Right cardiac atrium (tissue), 5 donors: ENCODE data around the gene DNM3. TPM values are rescaled to one million over a fixed set of nuclear protein-coding genes. Genes with fewer than 3 reads are reported as not detected.
"Not testable (repeated sequence)": the region's sequence is repeated elsewhere in the genome, so short reads cannot be mapped to it uniquely, and the experiment has no call there.

Experiments used
- ATAC-seq, 2 donors: fragments of 200-7000 bp; cut with Tn5 transposase; one replicate each; pipeline versions ENCODE4 v1.8.0 to v1.9.1; 2020; ENCODE audit warnings: moderate library complexity in 2 of 2, mild to moderate bottlenecking in 1 of 2
- DNase-seq, 3 donors: peaks; one replicate each; pipeline ENCODE4 v3.0.0-alpha.2; 2020
- H3K27ac ChIP-seq: one replicate; pipeline ENCODE4 v1.5.1; 2013; ENCODE audit warnings: mild to moderate bottlenecking, low read length, control low read depth, moderate library complexity
- H3K27me3 ChIP-seq: one replicate; pipeline ENCODE4 v1.6.1; 2013; ENCODE audit not compliant: control insufficient read depth, insufficient read depth
- H3K4me1 ChIP-seq: one replicate; pipeline ENCODE4 v1.6.1; 2013; ENCODE audit warnings: low read length; ENCODE audit not compliant: control insufficient read depth, insufficient read depth
- H3K4me3 ChIP-seq: one replicate; pipeline ENCODE4 v1.5.1; 2013; ENCODE audit warnings: low read length, control low read depth
- H3K9me3 ChIP-seq: one replicate; pipeline ENCODE4 v1.6.1; 2013; ENCODE audit warnings: low read length; ENCODE audit not compliant: control insufficient read depth
- WGBS: extraction: QIAGEN DNeasy Blood & Tissue Kit; methylation state at CpG from one replicate; pipeline ENCODE4 v1.1.7; 2013; 5-methylcytosine and 5-hydroxymethylcytosine counted together
- intact Hi-C, 4 donors: fragments of 100-400 bp; cut with DNase I; formaldehyde crosslinking; loops; one replicate each; pipeline versions ENCODE4 v1.11.0 to v1.14.0; 2022 to 2023
- long read RNA-seq, 4 donors: library from polyadenylated mRNA; unstranded; transcript quantifications; one replicate each; pipeline ENCODE4 v2.0.0, GENCODE V29; 2020 to 2021
- polyA plus RNA-seq: library from polyadenylated mRNA; stranded (reverse); fragments of 200-250 nt; gene quantifications from one replicate; pipeline ENCODE4 v1.2.3, GENCODE V29; 2013
- total RNA-seq, 4 donors: library from RNA; stranded (reverse); fragmentation: NEBNext Ultra II Directional; extraction: Animal tissue kit (Norgen Biotek cat#: 25700); gene quantifications; one replicate each; pipeline ENCODE4 v1.2.1, GENCODE V29; 2021
- donor health status: healthy with polysubstance abuse.
- donor health status: DM: no; HTN: yes; CAD: no.
- donor health status: DM: no; HTN: no; CAD: no.
- donor health status: DM: no; HTN: yes; CAD: no; lungs with severe emphysema.
- donor health status: DM: yes; HTN: yes; CAD: no.

DNM3 gene
- total RNA-seq (1 to 10 TPM; 1.6 to 2.2 (median 1.9) TPM), polyA plus RNA-seq (1.5 TPM)
- long read RNA-seq, donor 1, partial matches to known transcripts = 1 of 3 reads
- long read RNA-seq, donor 1, other reads (novel, unspliced or antisense) = 2 of 3 reads
- long read RNA-seq, donor 2, partial matches to known transcripts = 0 of 2 reads
- long read RNA-seq, donor 2, other reads (novel, unspliced or antisense) = 2 of 2 reads
- long read RNA-seq, donor 3, partial matches to known transcripts = 0 of 10 reads
- long read RNA-seq, donor 3, other reads (novel, unspliced or antisense) = 10 of 10 reads
- long read RNA-seq, donor 4, partial matches to known transcripts = 0 of 1 reads
- long read RNA-seq, donor 4, other reads (novel, unspliced or antisense) = 1 of 1 reads

DNA sequence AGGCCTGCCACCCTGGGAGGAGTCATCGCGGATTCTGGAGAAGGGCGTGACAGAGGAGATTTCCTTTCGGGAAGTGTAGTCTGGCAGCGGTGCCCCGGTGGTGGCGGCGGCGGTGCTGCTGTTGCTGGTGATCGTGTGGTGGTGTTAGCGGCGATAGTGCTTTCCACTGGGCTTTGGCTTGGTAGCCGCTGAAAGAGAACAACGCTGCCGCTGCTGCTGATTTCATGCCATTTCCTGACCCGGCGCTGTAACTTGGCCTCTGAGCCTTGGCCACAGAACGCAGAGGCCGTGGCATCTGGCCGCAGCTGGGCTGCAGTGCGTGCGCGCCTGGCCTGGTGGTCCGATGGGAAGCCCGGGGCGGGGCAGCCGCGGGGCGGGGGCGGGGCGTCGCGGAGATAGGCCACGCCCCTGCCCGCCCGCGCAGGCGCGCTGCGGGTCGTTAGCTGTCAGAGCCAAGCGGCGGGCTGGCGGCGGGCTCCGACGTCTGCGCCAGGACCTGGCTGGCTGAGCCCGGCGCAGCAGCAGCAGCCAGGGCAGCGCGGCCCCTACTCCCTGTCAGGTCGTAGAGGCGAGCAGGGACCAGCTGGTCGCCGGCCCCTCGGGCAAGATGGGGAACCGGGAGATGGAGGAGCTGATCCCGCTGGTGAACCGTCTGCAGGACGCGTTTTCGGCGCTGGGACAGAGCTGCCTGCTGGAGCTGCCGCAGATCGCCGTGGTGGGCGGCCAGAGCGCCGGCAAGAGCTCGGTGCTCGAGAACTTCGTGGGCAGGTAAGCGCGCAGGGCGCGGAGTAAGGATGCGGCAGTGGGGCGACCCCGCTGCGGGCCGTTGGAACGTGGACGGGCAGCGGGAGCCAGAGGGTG, at the start of gene DNM3:
Gene DNM3 (plus strand): TSS at position 449 of the 861 bp plus-strand sequence. CDS start 159 bp downstream, at position 608.
- Histone ChIP-seq H3K4me3 (peak within 1 kb of the TSS; percentile 84), H3K27me3 (no peaks in the 10 kb centered on the region), H3K4me1 (peaks cover 2% of the 10 kb centered on the region), H3K9me3 (no peaks in the 10 kb centered on the region), H3K27ac (peak within 1 kb of the TSS; percentile 49)
- intact Hi-C loops = no loop called here
- peak; percentile 88 to 96 (median 95) for DNase-seq
- peak; percentile 98 to 99 for ATAC-seq
- under 1% methylated on average over 85 of the region's 85 CpGs for WGBS

DNA sequence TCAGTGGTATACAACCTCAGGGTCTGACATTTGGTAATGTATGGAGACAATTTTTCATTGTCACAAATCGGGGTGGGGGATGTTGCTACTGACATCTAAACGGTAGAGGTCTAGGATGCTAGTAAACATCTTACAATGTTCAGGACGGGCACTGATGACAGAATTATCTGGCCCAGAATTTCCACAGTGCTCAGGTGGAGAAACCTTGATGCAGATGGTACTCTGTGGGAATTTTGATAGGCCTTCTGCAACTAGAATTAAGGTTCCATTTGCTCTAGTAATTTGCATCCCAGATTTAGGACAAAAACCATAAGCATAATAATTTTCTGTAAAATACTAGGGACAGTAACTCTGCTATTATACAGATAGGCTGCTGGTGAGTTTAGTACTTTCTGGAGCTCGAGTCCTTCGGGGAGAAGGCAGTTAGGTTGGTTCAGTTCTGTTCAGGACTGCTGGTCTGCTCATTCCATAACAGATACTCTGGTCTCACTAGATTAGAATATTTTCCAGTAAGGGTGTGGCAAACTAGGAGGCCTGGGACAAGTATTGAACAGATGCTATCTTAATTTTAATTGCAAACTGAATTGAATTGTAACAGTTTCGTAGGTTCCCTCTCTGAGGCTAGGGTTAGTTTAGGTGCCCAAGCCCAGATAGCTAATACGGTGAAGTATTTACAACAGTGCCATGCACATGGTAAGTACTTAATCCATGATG, 48.5 kb upstream of the DNM3 start:
- intact Hi-C loops = no loop called here
- no peak for DNase-seq

DNA sequence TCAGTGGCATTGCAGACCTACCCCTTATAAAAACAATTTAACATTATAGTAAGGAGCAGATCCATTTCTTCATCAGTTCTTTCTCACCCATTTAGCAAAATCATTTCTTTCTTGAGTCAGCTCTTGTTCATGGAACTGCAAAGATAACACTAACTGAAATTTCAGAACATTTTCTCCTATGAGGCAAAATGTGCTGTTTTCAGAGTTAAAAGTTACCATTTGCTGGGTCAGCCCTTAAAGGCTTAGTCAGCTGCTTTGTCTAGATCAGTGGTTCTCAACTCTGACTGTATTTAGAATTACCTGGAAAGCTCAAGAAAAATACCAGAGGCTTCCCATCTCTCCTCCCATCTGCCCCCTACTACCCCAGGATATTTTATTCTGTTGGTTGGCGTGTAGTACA, 47.7 kb upstream of the DNM3 start:
- no peaks in the 10 kb centered on the region for H3K9me3 ChIP-seq
- H3K27ac ChIP-seq = no peak overlapping the region
- no peaks in the 10 kb centered on the region for H3K27me3 ChIP-seq
- 97% methylated on average over 1 of the region's 1 CpG for WGBS
- intact Hi-C loops = no loop called here
- ATAC-seq (no peak), DNase-seq (no peak)
- H3K4me1 ChIP-seq = no peaks in the 10 kb centered on the region
- no peak overlapping the region for H3K4me3 ChIP-seq

More for the DNA sequence above, 48.5 kb upstream of the DNM3 start:
- ATAC-seq = no peak
- Histone ChIP-seq H3K27ac (no peak overlapping the region), H3K4me1 (no peaks in the 10 kb centered on the region), H3K9me3 (no peaks in the 10 kb centered on the region), H3K27me3 (no peaks in the 10 kb centered on the region), H3K4me3 (no peak overlapping the region)
- WGBS = 92% methylated on average over 7 of the region's 7 CpGs

GRCh38 chr1:171794085-171794484, 47.2 kb upstream of the DNM3 start:
- intact Hi-C loops = no loop called here

DNA sequence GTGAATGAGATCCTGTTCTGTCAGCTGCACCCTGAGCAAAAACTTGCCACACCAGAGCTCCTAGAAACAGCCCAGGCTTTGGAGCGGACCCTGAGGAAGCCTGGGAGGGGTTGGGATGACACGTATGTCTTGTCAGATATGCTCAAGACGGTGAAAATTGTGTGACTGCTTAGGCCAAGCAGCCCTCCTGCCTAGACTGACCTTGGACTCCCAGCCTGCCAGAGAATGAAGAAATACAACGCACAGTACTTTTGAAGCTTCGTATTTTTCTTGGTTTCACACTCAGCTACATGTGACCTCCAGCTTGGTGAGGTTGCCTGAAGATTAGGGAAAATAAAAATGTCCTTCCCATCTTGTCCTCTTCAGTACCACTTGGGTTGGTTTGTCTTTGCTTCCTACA, 44.7 kb upstream of the DNM3 start:
- Histone ChIP-seq H3K27ac (no peak overlapping the region), H3K4me3 (no peak overlapping the region), H3K9me3 (no peaks in the 10 kb centered on the region), H3K27me3 (no peaks in the 10 kb centered on the region), H3K4me1 (no peaks in the 10 kb centered on the region)
- ATAC-seq (no peak), DNase-seq (no peak)
- intact Hi-C loops = no loop called here
- WGBS = 92% methylated on average over 5 of the region's 5 CpGs

More at GRCh38 chr1:171794085-171794484, 47.2 kb upstream of the DNM3 start:
- Histone ChIP-seq H3K27me3 (no peaks in the 10 kb centered on the region), H3K9me3 (no peaks in the 10 kb centered on the region), H3K4me1 (no peaks in the 10 kb centered on the region), H3K27ac (no peak overlapping the region), H3K4me3 (no peak overlapping the region)
- ATAC-seq (no peak), DNase-seq (no peak)
- 93% methylated on average over 4 of the region's 4 CpGs for WGBS

- H3K27me3 ChIP-seq = no peaks in the 10 kb centered on the region
- WGBS = 89% methylated on average over 3 of the region's 3 CpGs
- H3K9me3 ChIP-seq = no peaks in the 10 kb centered on the region
- H3K4me3 ChIP-seq = no peak overlapping the region
- intact Hi-C loops = no loop called here
- no peak overlapping the region for H3K27ac ChIP-seq
- ATAC-seq (no peak), DNase-seq (no peak)
- H3K4me1 ChIP-seq = no peaks in the 10 kb centered on the region
Measured at GRCh38 chr1:171798311-171798710, 43.0 kb upstream of the DNM3 start.

DNA sequence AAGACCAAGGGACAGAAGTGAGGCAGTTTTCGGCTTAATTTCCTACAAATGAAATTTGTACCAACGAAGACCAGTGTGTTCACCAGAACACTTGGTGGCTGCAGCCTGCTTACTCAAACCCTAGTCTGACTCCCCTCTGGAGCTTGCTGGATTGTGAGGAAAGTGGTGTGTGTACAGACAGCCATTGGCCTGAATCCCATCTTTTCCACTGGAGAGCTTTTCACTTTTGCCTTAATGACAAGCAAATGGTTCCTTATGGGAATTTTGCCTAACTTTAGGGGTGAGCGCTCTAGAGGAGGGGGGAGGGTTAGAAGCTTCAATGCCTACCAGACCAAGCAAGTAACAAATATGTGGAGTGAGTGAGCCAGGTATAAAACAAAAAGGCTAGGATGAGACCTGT, 42.5 kb upstream of the DNM3 start:
- no peaks in the 10 kb centered on the region for H3K4me1 ChIP-seq

DNA sequence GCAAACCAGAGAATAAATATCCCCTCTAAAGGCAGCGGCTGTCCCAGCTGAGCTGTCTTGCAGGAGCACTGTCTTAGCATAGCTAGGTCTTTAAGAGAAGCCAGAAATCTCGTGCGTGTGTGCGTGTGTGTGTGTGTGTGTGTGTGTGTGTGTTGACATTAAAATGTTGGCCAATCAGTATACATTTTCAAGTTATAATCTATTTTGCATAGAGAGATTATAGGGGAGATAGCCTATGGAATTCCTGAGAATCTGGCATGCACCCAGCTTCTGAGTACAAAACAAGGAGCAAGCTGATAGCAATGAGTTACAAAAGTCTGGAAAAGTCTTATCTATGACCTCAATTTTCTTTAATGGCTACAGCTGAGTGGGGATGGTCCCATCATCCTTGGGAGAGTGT, 42.1 kb upstream of the DNM3 start:
- intact Hi-C loops = no loop called here
- H3K27me3 ChIP-seq = no peaks in the 10 kb centered on the region
- H3K27ac ChIP-seq = no peak overlapping the region
- no peaks in the 10 kb centered on the region for H3K9me3 ChIP-seq
- no peak overlapping the region for H3K4me3 ChIP-seq
- ATAC-seq = peak; percentile 26 to 34
- H3K4me1 ChIP-seq = no peaks in the 10 kb centered on the region
- peak in 1 of 3 donors; percentile 57 for DNase-seq
- 45% methylated on average over 4 of the region's 4 CpGs for WGBS

More for the DNA sequence above, 42.5 kb upstream of the DNM3 start:
- H3K9me3 ChIP-seq = no peaks in the 10 kb centered on the region
- DNase-seq (no peak), ATAC-seq (peak; percentile 21 to 42)
- no peak overlapping the region for H3K27ac ChIP-seq
- H3K4me3 ChIP-seq = no peak overlapping the region
- WGBS = 64% methylated on average over 3 of the region's 3 CpGs
- no peaks in the 10 kb centered on the region for H3K27me3 ChIP-seq
- intact Hi-C loops = no loop called here

DNA sequence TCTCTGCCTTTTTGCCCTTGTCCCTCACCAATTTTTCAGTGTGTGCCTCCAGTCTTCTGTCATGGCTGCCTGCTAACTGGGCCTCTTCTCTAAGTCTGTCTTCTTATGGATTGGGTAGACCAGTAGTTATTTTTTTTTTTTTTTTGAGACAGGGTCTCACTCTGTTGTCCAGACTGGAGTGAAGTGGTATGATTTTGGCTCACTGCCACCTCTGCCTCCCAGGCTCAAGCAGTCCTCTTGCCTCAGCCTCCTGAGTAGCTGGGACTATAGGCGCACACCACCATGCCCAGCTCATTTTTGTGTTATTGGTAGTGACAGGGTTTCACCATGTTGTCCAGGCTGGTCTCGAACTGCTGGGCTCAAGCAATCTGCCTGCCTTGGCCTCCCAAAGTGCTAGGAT, 41.6 kb upstream of the DNM3 start:
- H3K27me3 ChIP-seq, H3K4me3 ChIP-seq, H3K4me1 ChIP-seq, H3K27ac ChIP-seq, ATAC-seq, H3K9me3 ChIP-seq, DNase-seq: not testable (repeated sequence)
- 97% methylated on average over 2 of the region's 2 CpGs for WGBS
- intact Hi-C loops = loop anchor here (2.0 to 10.0 kb wide), 3 partner anchors 185 to 625 kb away; partner anchors contain the start of gene C1orf105 (in 1 of the 4)

DNA sequence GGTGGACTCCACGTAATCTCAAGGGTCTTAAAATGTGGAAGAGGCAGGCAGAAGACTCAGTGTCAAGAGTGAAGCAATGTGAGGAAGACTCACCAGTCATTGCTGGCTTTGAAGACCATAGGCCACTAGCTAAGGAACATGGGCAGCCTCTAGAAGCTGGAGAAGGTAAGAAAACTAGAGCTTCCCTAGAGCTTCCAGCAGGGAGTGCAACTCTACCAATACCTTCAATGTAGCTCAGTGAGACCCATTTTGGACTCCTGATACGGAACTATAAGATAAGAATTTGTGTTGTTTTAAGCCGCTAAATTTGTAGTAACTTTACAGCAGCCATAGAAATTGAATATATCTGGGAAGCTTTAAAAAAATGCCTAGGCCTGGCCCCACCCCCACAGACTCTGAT, 41.0 kb upstream of the DNM3 start:
- 91% methylated on average over 3 of the region's 3 CpGs for WGBS
- Histone ChIP-seq H3K27me3 (no peaks in the 10 kb centered on the region), H3K9me3 (no peaks in the 10 kb centered on the region), H3K27ac (no peak overlapping the region), H3K4me1 (no peaks in the 10 kb centered on the region), H3K4me3 (no peak overlapping the region)
- ATAC-seq (no peak), DNase-seq (no peak)
- intact Hi-C loops = loop anchor here (2.0 to 10.0 kb wide), 3 partner anchors 184 to 624 kb away; partner anchors contain the start of gene C1orf105 (in 1 of the 4)
